Measurements from ENCODE around the gene ZC4H2. TPM values are rescaled to one million over a fixed set of nuclear protein-coding genes. Genes with fewer than 3 reads are reported as not detected.

Gene ZC4H2
- total RNA-seq, 1 experiment from 2014 or later: 13.3 TPM

DNA sequence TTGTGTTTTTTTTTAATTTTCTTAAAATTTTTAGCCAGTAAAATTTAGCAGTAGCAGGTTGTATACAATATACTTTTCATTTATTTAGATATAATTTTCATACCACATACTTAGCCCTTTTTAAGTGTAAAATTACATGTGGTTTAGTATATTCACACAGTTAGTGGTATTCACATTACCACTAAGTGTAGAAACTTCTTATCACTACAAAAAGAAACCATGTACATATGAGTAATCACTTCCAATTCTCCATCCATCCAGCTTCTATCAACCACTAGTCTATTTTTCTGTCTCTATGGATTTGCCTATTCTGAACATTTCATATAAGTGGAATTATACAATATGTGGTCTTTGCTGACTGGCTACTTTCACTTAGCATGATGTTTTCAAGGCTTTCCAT, 109.0 kb downstream of the ZC4H2 start:
- Histone ChIP-seq H3K27ac (ENCODE audit: low read length) (no peak overlapping the region), H3K9me3 (ENCODE audit: low read length) (peaks cover 19% of the 10 kb centered on the region), H3K4me3 (ENCODE audit: low read length) (no peak overlapping the region), H2AFZ (ENCODE audit: low read length) (no peak overlapping the region), H4K20me1 (ENCODE audit: insufficient read depth, low read depth, low read length) (no peaks in the 10 kb centered on the region), H3K27me3 (ENCODE audit: low read length) (no peaks in the 10 kb centered on the region), H3K4me1 (ENCODE audit: low read length) (no peaks in the 10 kb centered on the region), H3K36me3 (ENCODE audit: insufficient read depth, low read length) (no peaks in the 10 kb centered on the region), H3K9me2 (replicated peaks; ENCODE audit: insufficient read depth, low read length) (no peaks in the 10 kb centered on the region), H3K79me2 (ENCODE audit: low read length) (no peaks in the 10 kb centered on the region), H3K4me2 (ENCODE audit: low read depth, low read length, poor library complexity, severe bottlenecking) (no peak overlapping the region), H3K9ac (ENCODE audit: low read length) (no peak overlapping the region)
- DNase-seq: no peak

Other genes starting within 250 kb of the ZC4H2 start
- gene ZC3H12B, start 58.4 kb upstream of the ZC4H2 start, total RNA-seq (2014; rRNA removed; shearing (Covaris generic); ENCODE audit: low replicate concordance): 0.43 and 0.97 TPM in 2 replicates